ENCODE measurements around the gene DYNLRB1. TPM values are rescaled to one million over a fixed set of nuclear protein-coding genes. Genes with fewer than 3 reads are reported as not detected.
A peak's percentile ranks its signal among the peaks of the same experiment; 100 is the strongest.

Gene DYNLRB1
- total and polyA plus RNA-seq, 2 of the 13 experiments (the other 11 are each of a cell fraction or from before 2014, with no cell fraction given): 140 to 244 TPM

GRCh38 chr20:34515484-34516246 is 557 bp upstream of the DYNLRB1 start (continued):
- no peak for TF ChIP-seq USF2 (IDR thresholded peaks at IDR 0.05; ENCODE audit: low read depth, low read length)
- TF ChIP-seq USF2 (CRISPR knock-in tag; IDR thresholded peaks at IDR 0.05; ENCODE audit: borderline replicate concordance): no peak
- peak; percentile 71; the same call in 1 of the 2 replicates for TF ChIP-seq ARNTL (CRISPR knock-in tag; IDR thresholded peaks at IDR 0.05)
- no peak for TF ChIP-seq SRSF1 (optimal IDR thresholded peaks at IDR 0.05; ENCODE audit: low read depth, low read length)
- no peak for TF ChIP-seq TERF1 (CRISPR knock-in tag; IDR thresholded peaks at IDR 0.05)
- no peak for TF ChIP-seq HOXA7 (CRISPR knock-in tag; IDR thresholded peaks at IDR 0.05)
- no peak for TF ChIP-seq NFIB (CRISPR knock-in tag; IDR thresholded peaks at IDR 0.05; ENCODE audit: borderline replicate concordance)
- no peak for TF ChIP-seq ZNF781 (CRISPR knock-in tag; IDR thresholded peaks at IDR 0.05; ENCODE audit: borderline replicate concordance, not compliant biosample characterization)
- TF ChIP-seq JUND (CRISPR knock-in tag; IDR thresholded peaks at IDR 0.05): no peak
- no peak; the same call in 1 of the 2 replicates for TF ChIP-seq ZBTB10 (CRISPR knock-in tag; IDR thresholded peaks at IDR 0.05; ENCODE audit: borderline replicate concordance)
- no peak for TF ChIP-seq ZNF253 (CRISPR knock-in tag; IDR thresholded peaks at IDR 0.05; ENCODE audit: borderline replicate concordance)
- no peak for TF ChIP-seq HOXA9 (CRISPR knock-in tag; IDR thresholded peaks at IDR 0.05; ENCODE audit: borderline replicate concordance)
- TF ChIP-seq NR2F1 (CRISPR knock-in tag; IDR thresholded peaks at IDR 0.05): no peak; a peak in 1 of 4 replicates
- 0 out of 2 replicates have a peak, but pooled peaks have one; percentile 2 for TF ChIP-seq ZNF503 (CRISPR knock-in tag; IDR thresholded peaks at IDR 0.05)
- TF ChIP-seq MLX (CRISPR knock-in tag; IDR thresholded peaks at IDR 0.05): no peak
- peak; percentile 4 for TF ChIP-seq TBL1XR1 (IDR thresholded peaks at IDR 0.05; ENCODE audit: borderline replicate concordance, low read length, partially characterized antibody)
- TF ChIP-seq ZBTB7B (CRISPR knock-in tag; IDR thresholded peaks at IDR 0.05): no peak
- TF ChIP-seq U2AF1 (optimal IDR thresholded peaks at IDR 0.05; ENCODE audit: low read depth, low read length): peak; percentile 12
- peak; percentile 16; the same call in 1 of the 2 replicates for TF ChIP-seq HDAC1 (CRISPR knock-in tag; IDR thresholded peaks at IDR 0.05)
- TF ChIP-seq LCORL (IDR thresholded peaks at IDR 0.05): no peak
- peak; percentile 65 for TF ChIP-seq LCORL (CRISPR knock-in tag; IDR thresholded peaks at IDR 0.05)

Data from HepG2 (cell line).